Activated CD8-positive, alpha-beta T cell treated with anti-CD3 and anti-CD28 coated beads for 36 hours (primary cell): ENCODE results near the gene GAL. TPM values are rescaled to one million over a fixed set of nuclear protein-coding genes. Genes with fewer than 3 reads are reported as not detected.

Experiments
- ATAC-seq: fragments of 200-7000 bp; cut with Tn5 transposase; one replicate; pipeline ENCODE4 v1.10.0; 2021; ENCODE audit warnings: mild to moderate bottlenecking, moderate library complexity
- CTCF ChIA-PET: fragments of 350-600 bp; sonication (Branson Sonifier 250); formaldehyde crosslinking; loops from one replicate; lab custom pipeline; 2021; ENCODE audit warnings: antibody characterized with exemption; lab: Charles Lee
- POLR2A ChIA-PET: fragments of 350-600 bp; sonication (Branson Sonifier 250); formaldehyde crosslinking; loops from one replicate; lab custom pipeline; 2021; ENCODE audit warnings: antibody characterized with exemption; lab: Charles Lee
- DNase-seq: peaks from one replicate; pipeline ENCODE4 v3.0.0-alpha.2; 2020
- H3K27ac Mint-ChIP-seq: one replicate; pipeline ENCODE4 v1.8.0; 2021; ENCODE audit warnings: mild to moderate bottlenecking, mixed read lengths
- H3K27me3 Mint-ChIP-seq: one replicate; pipeline ENCODE4 v1.8.0; 2021; ENCODE audit warnings: mixed read lengths
- H3K36me3 Mint-ChIP-seq: one replicate; pipeline ENCODE4 v1.8.0; 2021; ENCODE audit warnings: low read depth, mixed read lengths
- H3K4me1 Mint-ChIP-seq: one replicate; pipeline ENCODE4 v1.8.0; 2021; ENCODE audit warnings: low read depth, mixed read lengths
- H3K4me3 Mint-ChIP-seq: one replicate; pipeline ENCODE4 v1.8.0; 2021; ENCODE audit warnings: mild to moderate bottlenecking, moderate library complexity, mixed read lengths
- H3K9me3 Mint-ChIP-seq: one replicate; pipeline ENCODE4 v1.8.0; 2021; ENCODE audit warnings: mixed read lengths
- CTCF ChIP-seq: fragments of 200-600 bp; IDR thresholded peaks from one replicate; pipeline ENCODE4 v1.8.0; 2022; ENCODE audit warnings: antibody characterized with exemption, mild to moderate bottlenecking
- intact Hi-C: fragments of 100-400 bp; cut with micrococcal nuclease; formaldehyde crosslinking; loops from one replicate; pipeline ENCODE4 v1.10.0; 2022
- total RNA-seq, 2 experiments: library from RNA; stranded (reverse); gene quantifications; one replicate each; pipeline ENCODE4 v1.2.3, GENCODE V29; 2021

The GAL gene
- total RNA-seq, 2 experiments from 2014 or later: 2.2 to 3.8 TPM

GRCh38 chr11:68724293-68724692 lies 39.9 kb downstream of the GAL start:
- Mint-ChIP-seq H3K4me1 (no peaks in the 10 kb centered on the region), H3K9me3 (peaks cover 9% of the 10 kb centered on the region), H3K4me3 (no peak overlapping the region), H3K27me3 (peaks cover 5% of the 10 kb centered on the region), H3K36me3 (peaks cover 5% of the 10 kb centered on the region), H3K27ac (no peak overlapping the region)
- ATAC-seq: no peak
- no peak for TF ChIP-seq CTCF
- DNase-seq: no peak
- POLR2A ChIA-PET: no interaction called here
- intact Hi-C loops: no loop called here
- CTCF ChIA-PET: interaction anchor here (1.7 kb wide), 1 partner anchor 74 kb away, joined by 4 read pairs; no protein-coding TSS in a partner anchor

GRCh38 chr11:68727783-68728182 lies 43.4 kb downstream of the GAL start:
- CTCF ChIA-PET: no interaction called here
- ATAC-seq (no peak), DNase-seq (no peak)
- Mint-ChIP-seq H3K27ac (no peak overlapping the region), H3K9me3 (no peaks in the 10 kb centered on the region), H3K4me3 (no peak overlapping the region), H3K36me3 (no peaks in the 10 kb centered on the region), H3K4me1 (no peaks in the 10 kb centered on the region), H3K27me3 (no peaks in the 10 kb centered on the region)
- POLR2A ChIA-PET: no interaction called here
- intact Hi-C loops: no loop called here
- no peak for TF ChIP-seq CTCF

DNA sequence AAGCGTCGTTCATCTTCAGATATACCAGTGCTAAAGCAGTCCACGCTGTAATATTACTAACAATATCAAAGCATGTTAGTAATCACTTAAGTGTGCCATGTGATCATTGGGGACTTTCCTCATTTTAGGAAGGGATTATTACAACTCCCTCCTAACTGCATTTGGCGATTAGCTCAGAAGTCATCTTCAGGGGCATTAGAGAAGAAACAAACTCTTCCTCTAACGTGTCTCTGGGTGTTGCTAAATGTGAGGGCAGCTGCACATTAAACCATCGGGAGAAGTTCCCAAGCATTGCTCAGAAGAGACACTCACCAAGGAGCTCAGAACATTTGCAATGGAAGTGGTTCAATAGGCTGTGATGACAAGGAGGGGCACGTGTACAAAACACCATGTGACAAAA lies 49.8 kb downstream of the GAL start:
- ATAC-seq (no peak), DNase-seq (no peak)
- Mint-ChIP-seq H3K4me3 (no peak overlapping the region), H3K9me3 (no peaks in the 10 kb centered on the region), H3K27me3 (no peaks in the 10 kb centered on the region), H3K36me3 (no peaks in the 10 kb centered on the region), H3K27ac (no peak overlapping the region), H3K4me1 (no peaks in the 10 kb centered on the region)
- ChIA-PET CTCF (interaction anchor here (1.1 kb wide), 1 partner anchor 64 kb away, joined by 3 read pairs; no protein-coding TSS in a partner anchor), POLR2A (no interaction called here)
- intact Hi-C loops: no loop called here
- TF ChIP-seq CTCF: no peak

DNA sequence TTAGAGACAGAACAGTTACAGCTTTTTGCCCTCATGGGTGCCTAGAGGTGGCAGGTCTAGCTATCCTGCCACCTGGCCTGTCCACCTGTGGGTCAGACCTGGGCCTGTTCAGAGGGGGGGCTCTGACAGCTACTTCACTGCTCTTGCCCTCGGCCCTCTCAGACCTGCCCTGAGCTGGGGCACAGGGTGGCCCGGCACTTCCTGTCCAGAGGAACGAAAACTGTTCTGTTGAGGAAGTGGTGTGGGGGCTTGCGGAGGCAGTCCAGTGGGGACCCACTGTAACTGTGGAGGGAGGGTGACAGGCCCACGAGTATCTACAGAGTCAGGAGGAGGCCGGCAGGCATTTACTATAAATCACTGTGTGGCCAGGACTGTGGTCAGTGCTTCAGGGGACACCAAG lies 50.8 kb downstream of the GAL start:
- no peak for ATAC-seq
- no peaks in the 10 kb centered on the region for H3K4me1 Mint-ChIP-seq
- H3K36me3 Mint-ChIP-seq: no peaks in the 10 kb centered on the region
- no peak overlapping the region for H3K4me3 Mint-ChIP-seq
- DNase-seq: no peak
- no peaks in the 10 kb centered on the region for H3K27me3 Mint-ChIP-seq
- no peak overlapping the region for H3K27ac Mint-ChIP-seq
- no peak for TF ChIP-seq CTCF
- intact Hi-C loops: no loop called here
- CTCF ChIA-PET: no interaction called here
- no peaks in the 10 kb centered on the region for H3K9me3 Mint-ChIP-seq
- POLR2A ChIA-PET: no interaction called here

DNA sequence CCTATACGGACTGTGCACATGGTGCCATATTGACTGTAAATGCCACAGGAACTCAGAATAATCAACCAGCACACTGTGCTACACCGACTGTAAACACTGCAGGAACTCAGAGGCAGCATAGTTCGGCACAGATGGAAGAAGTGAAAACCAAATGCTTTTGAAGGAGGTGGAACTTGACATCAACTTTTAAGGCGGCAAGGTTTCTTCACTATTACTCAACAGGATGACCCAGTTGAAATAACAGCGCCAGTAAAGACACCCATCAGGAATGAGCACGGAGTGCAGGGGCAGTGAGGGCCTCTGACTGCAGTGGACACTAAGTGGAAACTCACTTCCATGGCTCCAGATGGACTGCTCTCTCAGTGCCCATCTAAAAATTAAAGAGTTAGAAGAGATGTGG lies 51.3 kb downstream of the GAL start:
- intact Hi-C loops: no loop called here
- H3K27me3 Mint-ChIP-seq: no peaks in the 10 kb centered on the region
- H3K4me1 Mint-ChIP-seq: no peaks in the 10 kb centered on the region
- no peak for DNase-seq
- TF ChIP-seq CTCF: no peak
- no peaks in the 10 kb centered on the region for H3K36me3 Mint-ChIP-seq
- H3K27ac Mint-ChIP-seq: no peak overlapping the region
- CTCF ChIA-PET: no interaction called here
- no peaks in the 10 kb centered on the region for H3K9me3 Mint-ChIP-seq
- H3K4me3 Mint-ChIP-seq: no peak overlapping the region
- POLR2A ChIA-PET: no interaction called here
- ATAC-seq: no peak

Other genes with a start within 250 kb of the GAL start
- gene PPP6R3, start 223.8 kb upstream of the GAL start, total RNA-seq: 100 to 1,000 TPM in 1 of 2 experiments, 10 to 100 TPM in 1; 95.4 to 103 TPM
- 1 to 10 TPM; 3.4 to 4.9 TPM for gene TESMIN, start 67.0 kb downstream of the GAL start, total RNA-seq
- gene CPT1A, start 157.4 kb downstream of the GAL start, total RNA-seq: 10 to 100 TPM; 17.5 TPM
- gene MRPL21, start 219.3 kb downstream of the GAL start, total RNA-seq: 100 to 1,000 TPM in 1 of 2 experiments, 10 to 100 TPM in 1; 99.6 to 104 TPM
- gene IGHMBP2, start 219.3 kb downstream of the GAL start, total RNA-seq: 10 to 100 TPM; 21.1 to 24.9 TPM